MG63 (cell line): ENCODE data around the gene XG. TPM values are rescaled to one million over a fixed set of nuclear protein-coding genes. Genes with fewer than 3 reads are reported as not detected.
A peak's percentile ranks its signal among the peaks of the same experiment; 100 is the strongest.

Experiments
- DNase-seq: peaks from one replicate; pipeline ENCODE4 v3.0.0-alpha.2; 2020
- H3K27me3 ChIP-seq: fragments of 250-450 bp; sonication (Bioruptor Pico); 2 replicates; pipeline ENCODE4 v1.5.1; 2020; ENCODE audit warnings: mild to moderate bottlenecking, moderate library complexity
- H3K36me3 ChIP-seq: fragments of 250-450 bp; sonication (Bioruptor Pico); 2 replicates; pipeline ENCODE4 v1.5.1; 2020; ENCODE audit warnings: mild to moderate bottlenecking, moderate library complexity
- H3K4me3 ChIP-seq: fragments of 250-450 bp; sonication (Bioruptor Pico); 2 replicates; pipeline ENCODE4 v1.5.1; 2020; ENCODE audit warnings: mild to moderate bottlenecking, moderate library complexity
- H3K9me3 ChIP-seq: fragments of 250-450 bp; sonication (Bioruptor Pico); 2 replicates; pipeline ENCODE4 v1.5.1; 2020; ENCODE audit warnings: mild to moderate bottlenecking, moderate library complexity
- total RNA-seq: library from RNA; depleted of rRNA; stranded (reverse); fragments of >200 nt; shearing (Covaris generic); gene quantifications from 2 replicates; pipeline ENCODE4 v1.2.3, GENCODE V29; 2014; ENCODE audit warnings: low replicate concordance

XG gene
- total RNA-seq, 1 experiment from 2014 or later: 1.3 TPM

- H3K9me3 ChIP-seq: no peaks in the 10 kb centered on the region
- DNase-seq: no peak
- no peaks in the 10 kb centered on the region for H3K27me3 ChIP-seq
- H3K36me3 ChIP-seq: no peaks in the 10 kb centered on the region
- H3K4me3 ChIP-seq: no peak overlapping the region
These were observed 72.1 kb downstream of the XG start for GRCh38 chrX:2823795-2824386.

DNA sequence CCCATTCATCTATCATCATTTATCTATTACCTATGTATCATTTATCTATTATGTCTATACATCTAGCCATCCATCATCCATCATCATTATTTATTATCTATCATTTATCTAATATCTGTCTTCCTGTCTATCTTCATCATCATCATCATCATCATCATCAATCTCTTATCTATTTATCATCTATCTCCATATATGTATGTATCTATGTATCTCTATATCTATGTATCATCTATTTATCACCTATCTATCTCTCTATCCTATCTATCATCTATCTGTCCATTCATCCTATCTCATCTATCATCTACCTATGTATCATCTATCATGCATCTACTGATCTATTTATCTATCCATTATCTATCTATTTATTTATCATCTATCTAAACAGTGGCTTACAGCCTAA, 73.0 kb downstream of the XG start:
- Histone ChIP-seq H3K4me3 (no peak overlapping the region), H3K36me3 (no peaks in the 10 kb centered on the region), H3K9me3 (no peaks in the 10 kb centered on the region), H3K27me3 (no peaks in the 10 kb centered on the region)
- DNase-seq: no peak

- peak; percentile 65 for DNase-seq
- Histone ChIP-seq H3K4me3 (peak within 1 kb of the TSS; percentile 35), H3K27me3 (no peaks in the 10 kb centered on the region), H3K9me3 (no peaks in the 10 kb centered on the region), H3K36me3 (no peaks in the 10 kb centered on the region)
These were observed 76.6 kb downstream of the XG start, which contains the start of gene GYG2 for GRCh38 chrX:2828344-2828958. Gene GYG2 (plus strand): TSS chrX:2828930. CDS start chrX:2830189, 1,259 bp downstream.

GRCh38 chrX:2828959-2829411, 77.1 kb downstream of the XG start:
- no peaks in the 10 kb centered on the region for H3K9me3 ChIP-seq
- DNase-seq: no peak
- H3K36me3 ChIP-seq: no peaks in the 10 kb centered on the region
- peak overlapping the region; percentile 35 for H3K4me3 ChIP-seq
- no peaks in the 10 kb centered on the region for H3K27me3 ChIP-seq

- DNase-seq: no peak
- Histone ChIP-seq H3K9me3 (no peaks in the 10 kb centered on the region), H3K36me3 (no peaks in the 10 kb centered on the region), H3K27me3 (no peaks in the 10 kb centered on the region), H3K4me3 (no peak overlapping the region; the same call in 1 of the 2 replicates)
These were observed 77.8 kb downstream of the XG start for GRCh38 chrX:2829469-2830246.

DNA sequence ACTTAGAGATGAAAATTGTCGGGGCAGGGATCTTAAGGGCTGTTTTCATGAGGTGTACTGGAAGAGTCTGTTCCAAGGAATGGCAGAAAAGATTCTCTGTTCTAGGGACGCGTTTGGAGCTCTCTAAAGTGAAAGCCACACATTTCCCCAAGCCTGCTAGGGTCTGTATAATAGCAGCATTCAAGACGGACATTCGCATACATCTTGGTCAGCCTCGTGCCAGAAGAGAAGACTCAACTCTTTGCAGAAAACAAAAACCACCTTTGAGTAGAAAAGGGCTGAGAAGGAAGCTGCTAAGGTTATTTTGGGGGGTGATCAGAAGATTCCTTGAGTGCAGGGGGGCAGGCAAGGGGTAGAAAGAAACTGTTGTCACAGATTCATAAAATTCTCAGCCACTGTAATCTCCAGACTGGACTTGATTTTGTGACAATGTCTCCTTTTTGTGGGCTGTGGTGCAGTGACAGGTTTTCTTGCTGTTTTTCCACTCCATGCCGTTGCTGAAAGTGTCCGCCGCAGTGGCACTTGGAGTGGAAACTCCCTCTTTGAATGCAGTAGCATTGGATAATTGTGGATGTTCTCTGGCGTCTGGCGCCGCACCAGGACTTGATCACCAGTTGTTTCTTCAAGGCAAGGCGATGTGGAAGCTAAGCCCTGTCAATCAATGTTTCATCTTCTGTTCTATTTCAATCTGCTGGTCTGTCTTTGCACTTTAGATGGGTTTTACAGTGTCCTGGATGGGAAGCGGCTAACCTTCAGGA, 79.8 kb downstream of the XG start:
- H3K4me3 ChIP-seq: no peak overlapping the region
- H3K36me3 ChIP-seq: no peaks in the 10 kb centered on the region
- DNase-seq: no peak
- H3K27me3 ChIP-seq: no peaks in the 10 kb centered on the region
- H3K9me3 ChIP-seq: no peaks in the 10 kb centered on the region

DNA sequence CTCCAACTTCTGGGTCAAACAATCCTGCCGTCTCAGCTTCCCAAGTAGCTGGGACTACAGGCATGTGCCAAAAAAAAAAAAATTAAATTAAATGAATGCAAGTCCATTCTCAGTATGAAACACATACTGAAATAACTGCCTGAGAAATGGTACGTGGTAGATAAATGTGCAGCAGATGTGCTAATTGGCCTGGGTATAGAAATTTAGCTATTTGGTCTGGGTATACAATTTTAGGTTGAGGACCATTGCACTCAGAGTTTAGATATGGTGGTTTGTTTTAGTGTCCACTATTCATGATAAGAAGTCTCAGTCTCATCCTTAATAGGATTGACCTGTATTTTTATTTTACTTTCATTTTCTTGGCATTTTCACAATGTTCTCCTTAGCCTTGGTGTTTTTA, 86.1 kb downstream of the XG start:
- DNase-seq: no peak
- Histone ChIP-seq H3K9me3 (no peaks in the 10 kb centered on the region), H3K4me3 (no peak overlapping the region), H3K27me3 (no peaks in the 10 kb centered on the region), H3K36me3 (no peaks in the 10 kb centered on the region)

GRCh38 chrX:2840961-2841360, 89.1 kb downstream of the XG start:
- Histone ChIP-seq H3K36me3 (no peaks in the 10 kb centered on the region), H3K4me3 (no peak overlapping the region), H3K27me3 (no peaks in the 10 kb centered on the region), H3K9me3 (no peaks in the 10 kb centered on the region)
- no peak for DNase-seq

DNA sequence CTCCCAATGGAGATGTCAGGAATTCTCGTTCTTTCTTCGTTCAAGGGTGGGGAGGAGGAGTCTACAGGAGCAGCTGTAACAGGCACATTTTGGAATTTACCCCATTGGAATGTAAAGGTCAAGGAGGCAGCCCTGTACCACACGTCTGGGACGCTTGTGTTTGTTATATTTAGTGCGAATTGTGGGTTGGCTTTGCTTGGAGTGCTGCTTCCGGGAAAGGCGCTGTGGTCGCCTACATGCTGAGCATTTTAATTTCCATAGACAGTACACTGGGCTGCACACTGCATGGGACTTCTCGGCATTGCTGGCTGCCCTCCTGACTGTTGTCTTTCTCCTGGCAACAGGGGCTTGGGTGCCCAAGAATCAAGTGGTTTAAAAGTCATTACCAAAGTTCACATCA, 89.7 kb downstream of the XG start:
- no peak for DNase-seq
- Histone ChIP-seq H3K36me3 (no peaks in the 10 kb centered on the region), H3K9me3 (no peaks in the 10 kb centered on the region), H3K27me3 (no peaks in the 10 kb centered on the region), H3K4me3 (no peak overlapping the region)

GRCh38 chrX:2846992-2847391, 95.2 kb downstream of the XG start:
- DNase-seq: no peak
- no peak overlapping the region for H3K4me3 ChIP-seq
- no peaks in the 10 kb centered on the region for H3K27me3 ChIP-seq
- H3K9me3 ChIP-seq: no peaks in the 10 kb centered on the region
- H3K36me3 ChIP-seq: no peaks in the 10 kb centered on the region

DNA sequence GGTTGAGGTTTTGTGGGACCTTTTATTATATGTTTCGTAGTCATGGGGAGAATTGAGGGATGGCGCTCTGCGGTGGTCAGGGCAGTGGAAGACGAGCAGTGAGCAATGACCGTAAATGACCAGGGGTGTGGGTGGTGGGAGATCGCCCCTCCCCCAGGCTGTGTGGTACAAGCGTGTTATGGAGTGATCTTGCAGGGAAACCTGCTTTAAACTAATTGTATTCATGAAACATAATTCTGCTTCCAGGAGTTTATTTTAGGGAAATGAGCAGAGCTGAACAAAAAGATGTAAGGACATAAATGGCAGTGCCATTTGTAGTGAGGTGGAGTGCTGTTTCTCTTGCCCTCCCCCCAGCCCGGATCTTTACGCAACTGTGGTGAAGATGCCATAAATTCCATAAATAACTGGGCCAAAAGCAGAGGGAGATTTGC, 97.0 kb downstream of the XG start:
- peak; percentile 42 for DNase-seq
- 0 out of 2 replicates have a peak overlapping the region, but pooled peaks have one; percentile 5 for H3K4me3 ChIP-seq
- H3K36me3 ChIP-seq: no peaks in the 10 kb centered on the region
- no peaks in the 10 kb centered on the region for H3K27me3 ChIP-seq
- no peaks in the 10 kb centered on the region for H3K9me3 ChIP-seq

DNA sequence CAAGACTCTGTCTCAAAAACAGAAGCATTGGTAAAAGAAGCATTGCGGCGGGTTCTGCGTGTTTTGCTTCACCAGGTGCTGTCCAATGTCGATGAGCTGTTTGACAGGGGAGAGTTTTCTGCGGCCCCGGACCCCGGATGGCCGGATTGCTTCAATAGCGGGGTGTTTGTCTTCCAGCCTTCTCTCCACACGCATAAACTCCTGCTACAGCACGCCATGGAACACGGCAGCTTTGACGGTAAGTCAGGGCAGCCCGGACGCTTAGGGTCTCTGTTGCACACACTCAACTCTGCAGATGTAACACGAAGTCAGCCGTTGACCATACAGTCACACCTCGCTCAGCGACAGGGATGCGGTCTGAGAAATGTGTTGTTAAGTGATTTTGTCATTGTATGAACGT, 103.1 kb downstream of the XG start:
- no peaks in the 10 kb centered on the region for H3K36me3 ChIP-seq
- DNase-seq: no peak
- H3K4me3 ChIP-seq: no peak overlapping the region
- H3K9me3 ChIP-seq: no peaks in the 10 kb centered on the region
- no peaks in the 10 kb centered on the region for H3K27me3 ChIP-seq

- no peak for DNase-seq
- no peaks in the 10 kb centered on the region for H3K36me3 ChIP-seq
- no peaks in the 10 kb centered on the region for H3K9me3 ChIP-seq
- no peak overlapping the region for H3K4me3 ChIP-seq
- no peaks in the 10 kb centered on the region for H3K27me3 ChIP-seq
These were observed 103.9 kb downstream of the XG start for GRCh38 chrX:2855761-2856160.

- Histone ChIP-seq H3K36me3 (no peaks in the 10 kb centered on the region), H3K27me3 (no peaks in the 10 kb centered on the region), H3K4me3 (no peak overlapping the region), H3K9me3 (no peaks in the 10 kb centered on the region)
- no peak for DNase-seq
These were observed 105.7 kb downstream of the XG start for GRCh38 chrX:2857566-2857965.

GRCh38 chrX:2859197-2859797, 107.5 kb downstream of the XG start:
- no peak for DNase-seq
- no peaks in the 10 kb centered on the region for H3K36me3 ChIP-seq
- no peak overlapping the region for H3K4me3 ChIP-seq
- no peaks in the 10 kb centered on the region for H3K9me3 ChIP-seq
- H3K27me3 ChIP-seq: no peaks in the 10 kb centered on the region

- Histone ChIP-seq H3K4me3 (no peak overlapping the region), H3K9me3 (no peaks in the 10 kb centered on the region), H3K27me3 (no peaks in the 10 kb centered on the region), H3K36me3 (no peaks in the 10 kb centered on the region)
- DNase-seq: no peak
These were observed 110.6 kb downstream of the XG start for GRCh38 chrX:2862404-2862803.

DNA sequence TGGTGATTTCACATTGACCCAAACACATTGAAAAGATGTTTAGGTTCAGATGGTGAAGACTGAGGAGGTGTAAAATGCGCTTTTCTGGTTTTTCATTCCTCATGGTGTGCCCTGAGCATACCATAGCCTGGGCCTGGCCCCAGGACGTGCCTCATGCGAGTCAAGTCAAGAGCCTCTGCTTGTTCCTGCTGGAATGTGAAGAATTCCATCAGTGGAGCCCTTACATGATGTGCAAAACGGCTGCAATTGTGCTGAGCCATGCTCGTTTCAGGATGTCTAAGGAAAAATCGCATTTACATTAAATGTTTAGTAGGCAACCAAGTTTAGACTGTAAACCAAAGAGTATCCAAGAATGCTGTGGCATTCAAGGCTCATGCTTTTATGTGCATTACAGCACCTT, 111.8 kb downstream of the XG start:
- no peaks in the 10 kb centered on the region for H3K27me3 ChIP-seq
- no peaks in the 10 kb centered on the region for H3K36me3 ChIP-seq
- H3K4me3 ChIP-seq: no peak overlapping the region
- H3K9me3 ChIP-seq: no peaks in the 10 kb centered on the region
- no peak for DNase-seq
